Measurements from ENCODE around the gene TEX48.
A peak's percentile ranks its signal among the peaks of the same experiment; 100 is the strongest.

TEX48 gene

DNA sequence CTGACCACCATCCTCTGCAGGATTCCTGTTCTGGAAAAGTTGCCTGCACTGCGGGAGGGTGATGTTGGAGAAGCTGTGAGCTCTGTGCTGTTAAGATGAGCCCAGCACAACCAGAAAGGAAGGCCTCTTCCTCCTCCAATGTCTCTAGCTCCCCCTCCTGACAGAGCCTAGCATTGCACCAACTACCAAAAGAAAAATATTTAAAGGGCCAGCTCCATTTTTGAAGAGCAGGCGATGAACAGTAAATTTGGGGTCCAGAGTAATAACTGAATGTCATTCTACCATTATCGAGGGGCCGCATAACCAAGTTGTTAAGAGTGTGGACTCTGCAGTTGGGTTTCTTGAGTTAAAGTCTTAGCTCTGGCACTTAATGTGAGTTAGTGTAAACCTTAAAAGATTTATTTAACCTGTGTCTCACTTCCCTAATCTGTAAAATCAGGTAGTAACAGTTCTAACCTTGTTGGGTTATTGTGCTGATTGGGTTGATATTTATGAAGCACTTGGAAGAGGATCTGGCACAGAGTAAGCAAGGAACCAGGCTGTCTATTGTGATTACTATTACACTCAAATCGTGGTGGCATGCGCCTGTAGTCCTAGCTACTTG is 28.3 kb downstream of the TEX48 start:
- TF ChIP-seq, protein P1, sequence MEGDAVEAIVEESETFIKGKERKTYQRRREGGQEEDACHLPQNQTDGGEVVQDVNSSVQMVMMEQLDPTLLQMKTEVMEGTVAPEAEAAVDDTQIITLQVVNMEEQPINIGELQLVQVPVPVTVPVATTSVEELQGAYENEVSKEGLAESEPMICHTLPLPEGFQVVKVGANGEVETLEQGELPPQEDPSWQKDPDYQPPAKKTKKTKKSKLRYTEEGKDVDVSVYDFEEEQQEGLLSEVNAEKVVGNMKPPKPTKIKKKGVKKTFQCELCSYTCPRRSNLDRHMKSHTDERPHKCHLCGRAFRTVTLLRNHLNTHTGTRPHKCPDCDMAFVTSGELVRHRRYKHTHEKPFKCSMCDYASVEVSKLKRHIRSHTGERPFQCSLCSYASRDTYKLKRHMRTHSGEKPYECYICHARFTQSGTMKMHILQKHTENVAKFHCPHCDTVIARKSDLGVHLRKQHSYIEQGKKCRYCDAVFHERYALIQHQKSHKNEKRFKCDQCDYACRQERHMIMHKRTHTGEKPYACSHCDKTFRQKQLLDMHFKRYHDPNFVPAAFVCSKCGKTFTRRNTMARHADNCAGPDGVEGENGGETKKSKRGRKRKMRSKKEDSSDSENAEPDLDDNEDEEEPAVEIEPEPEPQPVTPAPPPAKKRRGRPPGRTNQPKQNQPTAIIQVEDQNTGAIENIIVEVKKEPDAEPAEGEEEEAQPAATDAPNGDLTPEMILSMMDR (conservative IDR thresholded peaks at IDR 0.05), result peak; percentile 97
- no peak for TF ChIP-seq ZFX (IDR thresholded peaks at IDR 0.05)
- 0 out of 2 replicates have a peak overlapping the region, but pooled peaks have one; percentile 19 for H3K27ac ChIP-seq

DNA sequence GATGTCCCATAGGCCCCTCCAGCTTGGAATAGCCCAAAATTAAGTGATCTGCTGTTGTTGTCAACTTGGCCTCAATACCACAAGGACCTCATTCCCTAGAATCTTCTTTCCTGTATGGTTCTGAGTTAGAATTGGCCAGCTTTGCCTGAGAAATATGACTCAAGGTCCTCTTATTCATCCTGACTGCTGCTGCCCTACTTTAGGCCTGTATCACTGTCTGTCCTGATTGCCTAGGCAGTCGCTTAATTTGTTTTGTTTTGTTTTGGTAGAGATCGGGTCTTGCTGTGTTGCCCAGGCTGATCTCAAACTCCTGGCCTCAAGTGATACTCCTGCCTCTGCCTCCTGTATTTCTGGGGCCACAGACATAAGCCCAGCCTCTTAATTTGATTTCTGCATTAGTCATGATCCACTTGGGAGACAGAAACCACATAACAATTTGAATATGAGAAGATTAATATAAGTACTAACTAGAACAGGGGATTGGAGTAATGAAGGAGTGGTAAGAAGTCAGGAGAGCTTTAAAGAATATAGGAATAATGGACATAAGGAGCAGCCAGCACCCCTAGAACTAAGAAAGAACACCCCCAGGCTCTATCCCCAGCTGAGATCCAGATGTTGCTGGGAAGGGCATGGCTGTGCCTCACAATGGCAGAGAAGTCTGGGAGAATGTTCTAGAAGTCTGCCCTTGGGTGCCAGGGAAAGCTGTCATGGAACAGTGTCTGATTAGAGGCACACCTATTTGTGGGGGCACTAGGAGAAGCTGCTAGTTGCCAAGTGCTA is 29.0 kb downstream of the TEX48 start:
- TF ChIP-seq, protein P1 (conservative IDR thresholded peaks at IDR 0.05), result no peak
- no peak for TF ChIP-seq ZFX (IDR thresholded peaks at IDR 0.05)
- 0 out of 2 replicates have a peak overlapping the region, but pooled peaks have one; percentile 19 for H3K27ac ChIP-seq

DNA sequence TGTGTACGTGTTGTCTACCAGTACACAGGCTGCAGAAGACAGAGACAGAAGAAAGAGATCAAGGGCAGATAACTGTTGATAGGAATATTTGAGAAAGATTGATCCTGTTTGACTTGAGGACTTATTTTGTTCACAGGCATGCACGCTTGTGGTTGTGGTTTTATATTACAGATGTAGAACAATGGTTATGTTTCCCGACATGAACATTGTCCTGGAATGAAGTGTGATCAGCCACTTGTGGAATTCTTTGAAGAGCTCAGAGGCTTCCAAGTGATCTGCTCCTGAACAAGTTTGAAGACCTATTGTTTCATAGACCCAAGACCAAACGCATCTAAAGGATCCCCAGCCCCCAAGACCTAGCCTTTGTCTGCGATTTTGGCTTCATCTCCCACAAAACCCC is 38.1 kb downstream of the TEX48 start:
- TF ChIP-seq, protein P1 (conservative IDR thresholded peaks at IDR 0.05), result no peak
- no peak for TF ChIP-seq ZFX (IDR thresholded peaks at IDR 0.05)
- H3K27ac ChIP-seq, result no peak overlapping the region

DNA sequence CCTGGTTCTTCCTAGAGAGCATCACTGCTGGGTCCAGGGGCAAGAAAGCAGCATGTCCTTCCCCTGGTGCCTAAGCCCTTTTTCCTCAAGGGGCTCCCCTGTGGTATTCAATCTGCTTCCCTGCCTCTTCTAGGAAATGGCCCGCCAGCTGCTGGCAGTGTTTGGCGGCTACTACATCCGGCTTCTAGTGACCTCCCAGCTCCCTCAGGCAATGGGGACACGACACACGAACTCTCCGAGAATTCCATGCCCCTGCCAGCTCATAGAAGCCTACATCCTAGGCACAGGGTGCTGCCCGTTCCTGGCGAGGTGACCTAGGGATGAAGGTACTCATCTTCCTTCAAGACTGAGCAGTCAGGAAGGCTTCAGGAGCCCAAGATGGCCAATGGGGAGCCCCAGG is 39.0 kb downstream of the TEX48 start:
- TF ChIP-seq, protein P1 (conservative IDR thresholded peaks at IDR 0.05), result no peak
- no peak for TF ChIP-seq ZFX (IDR thresholded peaks at IDR 0.05)
- H3K27ac ChIP-seq, result no peak overlapping the region

DNA sequence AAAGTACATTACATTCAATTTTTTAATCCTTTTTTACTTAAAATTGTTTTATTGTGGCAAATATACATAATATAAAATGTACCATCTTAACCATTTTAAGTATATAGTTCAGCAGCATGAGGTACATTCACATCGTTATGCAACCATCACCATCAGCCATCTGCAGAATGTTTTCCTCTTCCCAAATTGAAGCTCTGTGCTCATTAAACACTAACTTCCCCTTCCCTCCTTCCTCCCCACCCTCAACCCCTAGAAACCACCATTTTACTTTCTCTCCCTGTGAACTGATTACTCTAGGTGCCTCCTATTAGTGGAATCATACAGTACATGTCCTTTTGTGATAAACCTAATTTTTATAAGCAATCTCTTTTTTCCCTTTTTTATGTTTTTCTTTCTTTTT is 40.0 kb downstream of the TEX48 start:
- TF ChIP-seq, protein P1 (conservative IDR thresholded peaks at IDR 0.05), result no peak
- no peak for TF ChIP-seq ZFX (IDR thresholded peaks at IDR 0.05)
- no peak overlapping the region for H3K27ac ChIP-seq

DNA sequence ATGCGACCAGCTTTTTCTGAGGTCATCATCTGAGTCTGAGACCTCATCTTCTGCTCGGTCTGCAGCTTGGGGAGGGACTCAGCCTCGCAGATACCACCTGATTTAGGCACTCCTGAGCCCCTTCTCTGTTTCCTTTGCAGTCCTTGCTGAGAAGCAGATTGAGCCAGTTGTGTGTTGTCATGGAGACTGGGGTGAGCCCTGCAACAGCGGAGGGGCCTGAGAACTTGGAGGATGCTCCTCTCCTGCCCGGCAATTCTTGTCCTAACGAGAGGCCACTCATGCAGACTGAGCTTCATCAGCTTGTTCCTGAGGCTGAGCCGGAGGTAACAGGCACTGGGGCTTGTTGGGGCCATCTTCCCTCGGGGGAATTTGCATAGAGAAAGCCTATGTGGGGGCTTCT is 43.6 kb downstream of the TEX48 start:
- H3K27ac ChIP-seq, result no peak overlapping the region
- TF ChIP-seq, protein P1 (conservative IDR thresholded peaks at IDR 0.05), result no peak
- TF ChIP-seq ZFX (IDR thresholded peaks at IDR 0.05), result no peak

DNA sequence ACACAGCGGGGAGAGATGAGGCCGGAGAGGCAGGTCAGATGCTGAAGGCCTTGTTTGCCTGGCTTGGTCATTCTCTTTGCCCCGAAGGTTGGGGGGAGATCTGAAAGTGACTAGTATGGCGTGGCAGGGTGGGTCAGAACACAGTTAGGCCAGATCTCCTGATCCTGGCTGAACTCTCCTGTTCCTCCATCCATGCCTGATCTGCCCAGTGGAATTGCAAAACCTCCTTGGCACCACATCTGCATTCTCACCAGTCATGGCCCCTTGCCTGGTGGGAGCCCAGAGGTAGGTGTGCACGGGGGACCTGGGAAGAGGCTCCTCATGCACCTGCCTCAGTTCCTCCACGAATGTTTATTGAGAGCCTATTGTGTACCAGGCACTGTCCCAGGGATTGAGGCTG is 47.6 kb downstream of the TEX48 start:
- TF ChIP-seq ZFX (IDR thresholded peaks at IDR 0.05), result no peak
- TF ChIP-seq, protein P1 (conservative IDR thresholded peaks at IDR 0.05), result no peak
- H3K27ac ChIP-seq, result no peak overlapping the region
